Skin of body (tissue), 2 donors: ENCODE data around the gene SRGN. TPM values are rescaled to one million over a fixed set of nuclear protein-coding genes. Genes with fewer than 3 reads are reported as not detected.
"Not testable (repeated sequence)": the region's sequence is repeated elsewhere in the genome, so short reads cannot be mapped to it uniquely, and the experiment has no call there.

Experiments
- DNase-seq: peaks from one replicate; lab custom pipeline; 2025; lab: John Stamatoyannopoulos, UW
- total RNA-seq: library from RNA; depleted of rRNA; stranded (reverse); fragments of >200 nt; gene quantifications from one replicate; pipeline ENCODE4 v1.2.3, GENCODE V29; 2014

The SRGN gene, protein sequence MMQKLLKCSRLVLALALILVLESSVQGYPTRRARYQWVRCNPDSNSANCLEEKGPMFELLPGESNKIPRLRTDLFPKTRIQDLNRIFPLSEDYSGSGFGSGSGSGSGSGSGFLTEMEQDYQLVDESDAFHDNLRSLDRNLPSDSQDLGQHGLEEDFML
- 153 TPM for total RNA-seq

DNA sequence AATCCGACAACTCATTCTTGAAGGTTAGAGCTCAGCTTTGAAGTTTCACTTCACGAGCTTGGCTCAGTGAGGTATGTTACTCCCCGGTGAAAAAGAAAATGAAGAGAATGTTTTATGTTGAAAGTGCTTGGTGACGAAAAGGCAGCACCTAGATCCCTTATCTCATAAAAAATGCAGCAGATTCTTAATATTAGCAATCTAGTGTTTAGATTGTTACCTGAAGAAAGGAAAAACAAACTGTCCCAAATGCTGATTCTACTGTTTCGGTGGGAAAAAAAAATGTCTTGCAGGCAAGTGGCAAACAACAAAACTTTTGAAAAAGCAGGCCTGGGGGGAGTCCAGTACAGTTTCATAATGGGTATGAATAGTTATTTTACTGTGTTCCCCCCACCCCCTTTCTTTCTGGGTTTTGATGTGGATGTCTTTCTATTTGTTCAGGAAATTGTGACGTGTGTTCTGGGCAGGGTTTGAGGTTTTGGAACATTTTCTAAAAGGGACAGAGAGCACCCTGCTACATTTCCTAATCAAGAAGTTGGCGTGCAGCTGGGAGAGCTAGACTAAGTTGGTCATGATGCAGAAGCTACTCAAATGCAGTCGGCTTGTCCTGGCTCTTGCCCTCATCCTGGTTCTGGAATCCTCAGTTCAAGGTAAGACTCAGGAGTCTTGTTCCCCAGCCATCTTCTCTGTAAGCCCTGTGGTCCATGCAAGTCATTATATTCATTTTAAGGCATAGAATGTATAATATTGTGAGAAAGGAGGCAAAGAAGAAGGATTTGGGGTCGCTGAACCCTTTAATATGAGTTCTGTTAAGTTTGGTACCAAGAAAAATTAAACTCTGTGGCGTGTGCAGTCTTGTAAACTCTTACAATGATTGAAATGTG, at the start of gene SRGN:
TSS of gene SRGN (plus strand) at position 514 of the 881 bp plus-strand sequence. CDS start at position 569, 55 bp downstream.
- DNase-seq = peak; percentile 30

GRCh38 chr10:69040904-69041303, 47.0 kb upstream of the SRGN start:
- not testable (repeated sequence) for DNase-seq

GRCh38 chr10:69042417-69042816, 45.5 kb upstream of the SRGN start:
- DNase-seq = no peak

DNA sequence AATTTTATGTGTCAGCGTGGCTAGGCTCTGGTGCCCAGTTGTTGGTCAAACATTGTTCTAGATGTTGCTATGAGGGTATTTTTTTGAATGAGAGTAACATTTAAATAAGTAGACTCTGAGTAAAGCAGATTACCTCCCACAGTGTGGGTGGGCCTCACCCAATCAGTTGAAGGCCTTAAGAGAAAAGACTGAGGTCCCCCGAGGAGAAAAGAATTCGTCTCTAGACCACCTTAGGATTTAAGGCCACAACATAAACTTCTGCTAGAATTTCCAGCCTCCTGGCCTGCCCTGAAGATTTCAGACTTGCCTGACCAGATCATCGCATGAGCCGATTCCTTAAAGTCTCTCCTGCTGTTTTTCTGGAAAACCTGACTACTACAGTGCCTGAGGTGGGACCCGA, 45.1 kb upstream of the SRGN start:
- no peak for DNase-seq

- no peak for DNase-seq
These were observed 43.9 kb upstream of the SRGN start for GRCh38 chr10:69043931-69044531.

DNA sequence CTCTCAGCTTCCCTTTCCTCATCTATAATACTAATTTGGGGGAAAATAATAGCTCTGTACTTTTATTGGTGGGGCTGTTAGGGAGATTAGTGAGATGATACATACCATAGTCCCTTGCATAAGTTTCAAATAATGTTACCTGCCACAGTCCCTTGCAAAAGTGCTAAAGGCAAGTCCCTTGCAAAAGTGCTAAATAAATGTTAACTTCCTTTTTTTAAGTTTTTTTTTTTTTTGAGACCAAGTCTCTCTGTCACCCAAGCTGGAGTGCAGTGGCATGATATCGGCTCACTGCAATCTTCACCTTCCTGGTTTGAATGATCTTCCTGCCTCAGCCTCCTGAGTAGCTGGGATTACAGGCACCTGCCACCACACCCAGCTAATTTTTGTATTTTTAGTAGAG, 43.4 kb upstream of the SRGN start:
- no peak for DNase-seq

- no peak for DNase-seq
These were observed 42.2 kb upstream of the SRGN start for GRCh38 chr10:69045441-69046300.

- DNase-seq = no peak
These were observed 40.6 kb upstream of the SRGN start for GRCh38 chr10:69047111-69047832.

DNA sequence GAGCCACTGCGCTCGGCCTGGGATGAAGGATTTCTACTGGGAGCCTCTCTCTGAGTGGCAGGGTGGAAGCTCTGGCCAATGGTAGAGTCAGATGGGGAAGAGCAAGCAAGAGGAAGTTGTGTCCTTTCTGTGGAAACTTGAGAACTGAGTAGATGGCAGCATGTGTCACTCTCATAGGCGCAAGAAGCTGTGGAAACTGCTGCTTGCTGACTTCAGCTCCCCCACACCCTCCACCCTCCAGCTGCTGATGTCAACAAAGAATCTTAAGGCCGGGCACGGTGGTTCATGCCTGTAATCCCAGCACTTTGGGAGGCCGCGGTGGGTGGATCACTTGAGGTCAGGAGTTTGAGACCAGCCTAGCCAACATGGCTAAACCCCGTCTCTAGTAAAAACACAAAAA, 39.8 kb upstream of the SRGN start:
- DNase-seq = no peak

DNA sequence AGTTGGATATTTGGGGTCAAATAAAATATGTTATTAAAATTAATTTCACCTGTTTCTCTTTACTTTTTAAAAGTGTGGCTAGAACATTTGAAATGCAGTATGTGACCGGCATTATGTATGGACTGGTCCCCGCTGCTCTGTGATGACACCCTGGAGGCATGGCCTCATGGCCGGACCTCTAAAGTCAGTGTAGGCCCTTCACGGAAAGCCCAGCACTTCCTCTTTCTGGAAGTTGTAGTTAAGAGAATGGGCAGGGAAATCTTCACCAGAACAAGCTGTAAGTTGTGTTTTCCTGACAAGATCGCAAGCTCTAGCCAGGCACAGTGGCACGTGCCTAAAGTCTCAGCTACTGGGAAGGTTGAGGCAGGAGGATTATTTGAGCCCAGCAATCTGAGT, 38.3 kb upstream of the SRGN start:
- no peak for DNase-seq

- no peak for DNase-seq
These were observed 36.6 kb upstream of the SRGN start for GRCh38 chr10:69051303-69051702.

GRCh38 chr10:69051710-69052487, 36.0 kb upstream of the SRGN start:
- DNase-seq = no peak

DNA sequence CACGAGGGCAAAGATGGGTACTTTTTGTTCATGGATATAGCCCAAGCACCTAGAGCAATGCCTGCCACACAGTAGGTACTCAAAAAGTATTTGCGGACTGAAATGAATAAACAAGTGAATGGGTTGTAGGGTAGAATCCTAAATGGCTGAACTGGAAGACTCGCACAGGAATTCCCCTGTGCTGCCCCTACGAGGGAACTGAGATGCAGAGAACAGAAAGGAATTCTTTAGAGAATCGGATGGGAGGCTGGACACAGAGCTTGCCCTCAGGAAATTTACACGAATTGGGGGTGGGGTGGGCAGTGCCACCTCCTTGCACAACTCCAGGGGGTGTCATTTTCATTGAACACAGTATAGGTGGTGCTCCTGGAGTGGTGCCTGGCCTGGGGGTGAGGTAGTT, 35.2 kb upstream of the SRGN start:
- DNase-seq = no peak

DNA sequence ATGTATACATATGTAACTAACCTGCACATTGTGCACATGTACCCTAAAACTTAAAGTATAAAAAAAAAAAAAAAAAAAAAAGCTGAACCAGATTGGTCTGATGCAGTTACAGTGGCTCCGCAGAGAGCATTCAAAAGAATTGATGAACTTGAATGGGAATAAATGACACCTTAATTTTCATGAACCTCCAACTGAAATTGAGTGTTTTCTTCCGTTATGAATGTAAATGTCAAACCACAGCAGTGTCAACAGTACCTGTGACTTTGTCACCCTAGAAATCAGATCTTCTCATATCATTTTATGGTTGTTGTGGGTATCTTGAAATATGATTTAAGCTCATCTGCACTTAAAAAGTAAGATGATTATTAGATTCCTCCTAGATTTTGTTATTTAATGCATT, 32.7 kb upstream of the SRGN start:
- DNase-seq = no peak

DNA sequence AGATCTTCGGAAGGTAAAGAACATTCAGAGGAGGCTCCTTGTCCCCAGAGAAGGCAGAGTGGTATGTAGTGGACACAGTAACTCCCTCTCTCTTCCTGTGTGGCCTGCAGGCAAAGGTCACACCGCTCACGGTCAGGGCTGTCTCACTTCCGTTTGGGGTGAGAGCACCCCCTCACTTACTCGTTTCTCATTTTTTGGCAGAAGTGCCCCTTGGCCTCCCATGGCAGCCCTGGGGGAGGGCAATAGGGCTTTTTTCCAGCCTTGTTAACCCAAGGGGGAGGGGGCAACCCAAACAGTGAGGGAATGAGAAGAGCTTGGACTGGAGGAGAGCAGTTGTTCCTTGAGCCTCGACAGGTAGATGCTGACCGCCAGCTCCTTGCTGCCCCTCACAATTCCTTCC, 31.8 kb upstream of the SRGN start:
- no peak for DNase-seq

GRCh38 chr10:69056536-69057260, 31.2 kb upstream of the SRGN start:
- no peak for DNase-seq

- DNase-seq = no peak
These were observed 30.5 kb upstream of the SRGN start for GRCh38 chr10:69057261-69057950.

GRCh38 chr10:69057951-69058297, 30.0 kb upstream of the SRGN start:
- DNase-seq = no peak
